Ishikawa (cell line): ENCODE measurements around the gene ERVK3-1.

Experiments
- CEBPB ChIP-seq: IDR thresholded peaks from 2 replicates; pipeline ENCODE4 v1.6.1; 2012
- CREB1 ChIP-seq: IDR thresholded peaks from 2 replicates; pipeline ENCODE4 v1.6.1; 2012; ENCODE audit warnings: low read depth
- EGR1 ChIP-seq: IDR thresholded peaks from 2 replicates; pipeline ENCODE4 v1.6.1; 2012
- EP300 ChIP-seq: IDR thresholded peaks from 2 replicates; pipeline ENCODE4 v1.6.1; 2012; ENCODE audit warnings: borderline replicate concordance
- FOXM1 ChIP-seq: IDR thresholded peaks from 2 replicates; pipeline ENCODE4 v1.6.1; 2012; ENCODE audit warnings: low read depth, borderline replicate concordance
- MAX ChIP-seq: IDR thresholded peaks from 2 replicates; pipeline ENCODE4 v1.6.1; 2012
- NFIC ChIP-seq: IDR thresholded peaks from 2 replicates; pipeline ENCODE4 v1.6.1; 2012
- RAD21 ChIP-seq: IDR thresholded peaks from 2 replicates; pipeline ENCODE4 v1.6.1; 2012; ENCODE audit warnings: low read depth
- REST ChIP-seq: IDR thresholded peaks from 2 replicates; pipeline ENCODE4 v1.6.1; 2012; ENCODE audit warnings: low read depth, mild to moderate bottlenecking
- TAF1 ChIP-seq: IDR thresholded peaks from 2 replicates; pipeline ENCODE4 v1.6.1; 2012; ENCODE audit warnings: low read depth, mild to moderate bottlenecking
- TCF12 ChIP-seq: IDR thresholded peaks from 2 replicates; pipeline ENCODE4 v1.6.1; 2012; ENCODE audit warnings: low read depth
- TEAD4 ChIP-seq: IDR thresholded peaks from 2 replicates; pipeline ENCODE4 v1.6.1; 2012
- USF1 ChIP-seq: IDR thresholded peaks from 2 replicates; pipeline ENCODE4 v1.6.1; 2012
- YY1 ChIP-seq: IDR thresholded peaks from 2 replicates; pipeline ENCODE4 v1.6.1; 2012; ENCODE audit warnings: low read depth
- ZBTB7A ChIP-seq: IDR thresholded peaks from 2 replicates; pipeline ENCODE4 v1.6.1; 2012; ENCODE audit warnings: low read depth

Gene ERVK3-1

GRCh38 chr19:58332697-58333096, 27.5 kb downstream of the ERVK3-1 start:
- TF ChIP-seq NFIC (no peak), TEAD4 (no peak), TCF12 (no peak), REST (no peak), USF1 (no peak), FOXM1 (no peak), EP300 (no peak), ZBTB7A (no peak), TAF1 (no peak), YY1 (no peak), CREB1 (no peak), CEBPB (no peak), EGR1 (no peak), RAD21 (no peak), MAX (no peak)

- TF ChIP-seq EP300 (no peak), TEAD4 (no peak), YY1 (no peak), TAF1 (no peak), REST (no peak), EGR1 (no peak), FOXM1 (no peak), RAD21 (no peak), ZBTB7A (no peak), USF1 (no peak), MAX (no peak), CEBPB (no peak), NFIC (no peak), TCF12 (no peak), CREB1 (no peak)
Measured at GRCh38 chr19:58334691-58335249, 29.6 kb downstream of the ERVK3-1 start.

DNA sequence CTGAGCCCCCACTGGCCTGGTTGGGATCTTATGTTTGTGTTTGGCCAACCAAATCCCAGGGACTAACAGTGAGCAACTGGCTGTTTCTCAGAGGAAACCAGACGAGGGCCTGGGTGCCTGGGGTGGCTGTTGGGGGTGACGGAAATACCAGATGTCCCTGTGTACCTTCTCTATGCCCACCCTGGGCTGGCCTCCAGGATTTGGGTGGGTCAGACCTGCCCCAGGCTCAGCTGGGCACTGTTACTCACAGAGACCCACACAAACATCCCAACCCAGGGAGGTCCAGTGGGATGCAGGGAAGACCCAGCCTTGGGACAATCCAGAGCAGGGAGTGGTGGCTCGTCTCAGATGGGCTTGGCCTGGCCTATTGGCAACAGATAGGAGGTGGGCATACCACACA, 30.5 kb downstream of the ERVK3-1 start:
- TF ChIP-seq USF1 (no peak), MAX (no peak), ZBTB7A (no peak), EP300 (no peak), NFIC (no peak), CEBPB (no peak), TAF1 (no peak)

DNA sequence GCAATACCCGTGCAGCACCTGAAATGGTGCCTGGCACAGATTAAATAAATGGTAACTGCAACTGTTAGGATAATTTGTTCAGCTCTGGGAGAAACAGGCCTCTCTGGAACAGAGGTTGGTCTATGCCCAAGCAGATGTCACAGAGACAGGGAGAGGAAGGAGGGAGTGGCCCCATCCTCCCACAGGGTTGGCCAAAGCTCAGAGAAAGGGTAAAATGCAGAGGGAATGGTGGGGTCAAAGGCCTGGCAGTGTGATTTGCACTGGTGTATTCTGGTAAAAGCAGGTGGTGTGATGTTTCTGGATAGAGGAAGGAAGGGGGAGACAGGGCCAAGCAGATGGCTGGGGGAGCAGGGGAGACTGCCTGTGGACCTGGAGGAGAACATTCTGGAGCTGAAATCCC, 31.0 kb downstream of the ERVK3-1 start:
- TF ChIP-seq TEAD4 (no peak), RAD21 (no peak), CREB1 (no peak), USF1 (no peak), FOXM1 (no peak), NFIC (no peak), EGR1 (no peak), YY1 (no peak), REST (no peak), ZBTB7A (no peak), TAF1 (no peak), TCF12 (no peak), CEBPB (no peak), EP300 (no peak), MAX (no peak)
